22Rv1 (cell line): ENCODE data around the gene APC2.

Experiments
- H3K27ac ChIP-seq: fragments of 450-650 bp; 2 replicates; pipeline ENCODE4 v1.5.1; 2017
- ZFX ChIP-seq: fragments of 450-650 bp; IDR thresholded peaks from 2 replicates; pipeline ENCODE4 v1.6.1; 2017; ENCODE audit warnings: antibody characterized with exemption, borderline replicate concordance
- TF ChIP-seq, protein P1 (sequence below): fragments of 450-650 bp; IDR thresholded peaks from 2 replicates; pipeline ENCODE4 v1.5.1; 2017; ENCODE audit warnings: mild to moderate bottlenecking

Gene APC2

DNA sequence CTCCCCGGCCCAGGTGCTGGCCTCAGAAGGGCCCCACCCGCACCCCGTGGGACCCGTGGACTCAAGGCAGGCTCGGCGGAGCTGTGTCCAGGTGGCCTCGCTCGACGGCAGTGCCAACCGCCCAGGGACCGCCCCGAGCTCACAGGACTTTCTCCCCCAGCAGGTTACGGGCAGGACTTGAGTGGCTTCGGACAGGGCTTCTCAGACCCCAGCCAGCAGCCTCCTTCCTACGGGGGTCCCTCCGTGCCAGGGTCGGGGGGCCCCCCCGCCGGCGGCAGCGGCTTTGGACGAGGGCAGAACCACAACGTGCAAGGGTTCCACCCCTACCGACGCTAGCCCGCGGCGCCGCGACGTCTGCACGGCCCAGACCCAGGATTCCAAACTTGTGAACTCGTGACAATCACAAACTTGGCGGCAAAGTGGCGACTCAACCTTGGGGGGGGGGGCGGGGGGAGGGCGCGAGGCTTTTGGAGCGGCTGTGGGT is 15.3 kb upstream of the APC2 start:
- TF ChIP-seq, protein P1, sequence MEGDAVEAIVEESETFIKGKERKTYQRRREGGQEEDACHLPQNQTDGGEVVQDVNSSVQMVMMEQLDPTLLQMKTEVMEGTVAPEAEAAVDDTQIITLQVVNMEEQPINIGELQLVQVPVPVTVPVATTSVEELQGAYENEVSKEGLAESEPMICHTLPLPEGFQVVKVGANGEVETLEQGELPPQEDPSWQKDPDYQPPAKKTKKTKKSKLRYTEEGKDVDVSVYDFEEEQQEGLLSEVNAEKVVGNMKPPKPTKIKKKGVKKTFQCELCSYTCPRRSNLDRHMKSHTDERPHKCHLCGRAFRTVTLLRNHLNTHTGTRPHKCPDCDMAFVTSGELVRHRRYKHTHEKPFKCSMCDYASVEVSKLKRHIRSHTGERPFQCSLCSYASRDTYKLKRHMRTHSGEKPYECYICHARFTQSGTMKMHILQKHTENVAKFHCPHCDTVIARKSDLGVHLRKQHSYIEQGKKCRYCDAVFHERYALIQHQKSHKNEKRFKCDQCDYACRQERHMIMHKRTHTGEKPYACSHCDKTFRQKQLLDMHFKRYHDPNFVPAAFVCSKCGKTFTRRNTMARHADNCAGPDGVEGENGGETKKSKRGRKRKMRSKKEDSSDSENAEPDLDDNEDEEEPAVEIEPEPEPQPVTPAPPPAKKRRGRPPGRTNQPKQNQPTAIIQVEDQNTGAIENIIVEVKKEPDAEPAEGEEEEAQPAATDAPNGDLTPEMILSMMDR, result no peak
- TF ChIP-seq ZFX, result no peak
- no peak overlapping the region for H3K27ac ChIP-seq

DNA sequence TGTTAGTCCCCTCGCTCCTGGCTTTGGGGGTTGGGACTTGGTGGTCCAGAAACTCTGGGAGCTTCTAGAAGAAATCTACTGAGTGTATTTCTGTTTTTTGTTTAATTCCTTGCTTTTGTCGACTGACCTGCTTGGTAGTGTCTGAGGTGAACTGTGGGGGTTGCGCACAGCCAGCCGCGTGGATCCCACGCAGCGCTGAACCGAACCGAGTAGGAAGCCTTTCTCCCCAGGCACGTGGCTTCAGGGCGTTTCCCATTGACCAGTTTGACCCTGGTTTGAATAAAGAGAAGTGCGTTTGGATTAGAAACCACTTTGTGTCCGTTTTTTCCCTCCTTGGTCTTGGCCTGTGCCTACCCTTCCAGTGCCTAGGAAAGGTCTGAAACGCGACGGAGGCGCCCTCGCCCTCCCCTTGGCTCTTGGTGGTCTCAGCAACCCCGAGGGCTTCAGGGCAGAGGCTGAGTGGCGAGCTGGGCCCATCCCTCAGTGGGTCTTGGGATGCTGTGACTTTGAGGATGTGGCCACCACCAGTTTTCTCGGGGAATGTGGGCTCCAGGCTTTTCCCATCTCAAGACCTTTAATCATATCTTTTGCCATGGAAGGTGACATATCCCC is 14.4 kb upstream of the APC2 start:
- 0 out of 2 replicates have a peak overlapping the region, but pooled peaks have one; percentile 10 for H3K27ac ChIP-seq
- TF ChIP-seq, protein P1, result no peak
- TF ChIP-seq ZFX, result no peak

DNA sequence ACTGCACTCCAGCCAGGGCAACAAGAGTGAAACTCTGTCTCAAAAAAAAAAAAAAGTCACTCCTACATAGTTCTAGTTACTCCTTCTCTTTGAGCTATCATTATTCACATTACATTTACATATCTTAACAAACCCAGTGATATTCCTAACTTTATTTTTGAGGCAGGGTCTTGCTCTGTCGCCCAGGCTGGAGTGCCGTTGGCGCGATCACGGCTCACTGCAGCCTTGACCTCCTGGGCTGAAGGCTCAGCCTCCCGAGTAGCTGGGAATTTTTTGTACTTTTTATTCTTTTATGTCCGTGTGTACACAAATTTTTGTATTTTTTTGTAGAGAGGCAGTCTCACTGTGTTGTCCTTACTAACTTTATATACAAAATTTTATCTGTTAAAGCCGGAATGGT is 12.3 kb upstream of the APC2 start:
- TF ChIP-seq, protein P1, result no peak
- no peak for TF ChIP-seq ZFX
- H3K27ac ChIP-seq, result peak overlapping the region; percentile 88

DNA sequence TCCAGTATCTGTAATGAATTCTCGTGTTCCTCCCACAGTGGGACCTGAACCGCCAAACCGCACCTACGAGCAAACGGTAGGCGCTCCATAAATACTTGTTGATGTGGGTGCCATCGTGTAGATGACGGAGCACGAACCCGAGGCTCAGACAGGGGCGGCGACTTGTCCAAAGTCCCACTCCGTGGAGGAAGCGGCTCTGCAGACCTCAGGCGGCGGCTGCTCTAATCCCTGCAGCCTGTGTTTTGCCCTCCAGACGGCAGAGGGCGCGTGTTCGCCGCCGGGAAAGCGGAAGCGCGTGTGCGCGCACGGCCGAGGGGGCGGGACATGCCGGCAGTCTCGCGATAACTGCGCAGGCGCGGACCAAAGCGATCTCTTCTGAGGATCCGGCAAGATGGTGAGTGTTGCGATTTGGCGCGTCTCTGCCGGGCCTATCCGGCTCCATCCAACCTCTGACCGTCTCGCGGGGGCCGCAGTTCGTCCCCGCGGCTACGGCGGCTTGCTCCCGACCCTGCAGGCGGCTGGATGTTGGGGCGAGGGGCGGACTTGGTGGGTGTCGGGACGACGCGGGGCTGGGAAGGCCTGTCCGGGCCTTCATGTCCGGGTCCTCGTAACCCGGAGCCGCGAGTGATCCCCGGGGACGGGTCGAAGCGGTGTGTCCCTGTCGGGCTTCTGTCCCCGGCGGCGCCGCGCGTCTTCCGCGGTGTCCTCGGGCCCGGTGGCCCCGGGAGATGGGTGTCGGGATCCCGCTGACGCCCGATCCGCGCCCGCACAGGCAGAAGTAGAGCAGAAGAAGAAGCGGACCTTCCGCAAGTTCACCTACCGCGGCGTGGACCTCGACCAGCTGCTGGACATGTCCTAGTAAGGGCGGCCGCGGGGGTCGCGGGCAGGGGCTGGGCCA is 11.6 kb upstream of the APC2 start, which contains the start of gene RPS15:
Gene RPS15, plus strand, starts transcription at position 362 of the 898 bp plus-strand sequence. Its CDS starts 30 bp downstream, at position 392.
- H3K27ac ChIP-seq, result peak within 1 kb of the TSS; percentile 88
- TF ChIP-seq, protein P1, result peak; percentile 96
- TF ChIP-seq ZFX, result peak; percentile 27; the same call in 1 of the 2 replicates

DNA sequence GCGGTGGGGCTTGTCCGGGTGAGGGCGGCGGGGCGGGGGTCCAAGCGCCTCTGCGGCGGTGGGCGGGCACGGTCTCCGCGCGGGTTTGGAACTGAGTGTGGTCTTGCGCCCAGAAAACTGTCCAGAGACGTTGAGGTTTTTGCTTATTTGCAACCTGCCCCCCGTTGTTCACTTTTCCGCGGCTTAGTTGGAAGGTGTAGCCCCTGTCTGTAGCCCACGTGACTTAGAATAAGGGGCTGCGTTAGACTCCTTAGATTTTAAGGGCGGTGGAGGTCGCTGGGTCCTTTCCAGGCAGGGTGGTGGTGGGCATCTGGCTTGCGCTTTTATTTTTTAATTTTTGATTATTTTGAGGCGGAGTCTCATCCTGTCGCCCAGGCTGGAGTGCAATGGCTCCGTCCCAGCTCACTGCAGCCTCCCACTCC is 11.0 kb upstream of the APC2 start:
- TF ChIP-seq ZFX, result no peak
- TF ChIP-seq, protein P1, result no peak
- H3K27ac ChIP-seq, result peak overlapping the region; percentile 88

DNA sequence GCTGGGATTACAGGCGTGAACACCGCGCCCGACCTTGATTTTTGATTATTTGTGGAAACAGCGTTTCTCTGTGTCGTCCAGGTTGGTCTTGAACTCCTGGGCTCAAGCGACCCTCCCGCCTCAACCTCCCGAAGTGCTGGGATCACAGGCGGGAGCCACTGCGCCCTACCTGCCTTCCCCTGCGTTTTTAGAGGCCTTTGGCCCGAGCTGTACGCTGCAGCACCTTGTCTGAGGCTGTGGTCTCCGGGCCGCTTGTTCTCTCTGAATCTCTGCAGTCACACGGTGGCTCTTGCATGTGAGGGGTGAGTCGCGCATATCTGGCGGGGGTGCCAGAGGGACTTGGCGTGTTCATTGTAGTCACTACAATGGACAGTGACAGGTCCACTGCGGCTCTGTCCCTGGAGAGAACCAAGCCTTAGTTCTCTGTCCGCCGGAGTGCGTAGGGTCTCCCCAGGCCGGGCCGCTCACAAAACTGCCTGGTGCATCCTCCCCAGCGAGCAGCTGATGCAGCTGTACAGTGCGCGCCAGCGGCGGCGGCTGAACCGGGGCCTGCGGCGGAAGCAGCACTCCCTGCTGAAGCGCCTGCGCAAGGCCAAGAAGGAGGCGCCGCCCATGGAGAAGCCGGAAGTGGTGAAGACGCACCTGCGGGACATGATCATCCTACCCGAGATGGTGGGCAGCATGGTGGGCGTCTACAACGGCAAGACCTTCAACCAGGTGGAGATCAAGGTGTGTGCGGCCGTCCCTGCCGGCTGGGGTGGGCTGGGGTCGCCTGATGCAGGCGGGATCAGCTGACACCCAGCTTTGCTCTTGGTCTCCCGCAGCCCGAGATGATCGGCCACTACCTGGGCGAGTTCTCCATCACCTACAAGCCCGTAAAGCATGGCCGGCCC is 10.2 kb upstream of the APC2 start:
- peak overlapping the region; percentile 88 for H3K27ac ChIP-seq

DNA sequence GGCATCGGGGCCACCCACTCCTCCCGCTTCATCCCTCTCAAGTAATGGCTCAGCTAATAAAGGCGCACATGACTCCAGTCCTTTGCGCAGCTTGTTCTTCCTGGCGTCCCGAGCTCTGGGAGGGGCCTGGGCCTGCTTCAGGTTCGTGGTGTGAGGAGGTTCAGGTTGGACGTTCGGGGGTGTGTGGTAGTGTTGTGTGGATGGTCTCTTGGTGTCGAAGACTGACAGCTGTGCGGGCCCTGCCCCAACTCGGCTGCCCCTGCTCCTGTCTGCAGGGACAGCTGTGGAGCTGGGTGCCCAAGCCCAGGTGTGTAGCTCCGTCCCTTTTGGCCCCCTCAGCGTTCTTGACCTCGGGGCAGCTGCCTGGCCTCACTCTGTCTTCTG is 9.5 kb upstream of the APC2 start:
- H3K27ac ChIP-seq, result peak overlapping the region; percentile 88
- no peak for TF ChIP-seq ZFX
- TF ChIP-seq, protein P1, result no peak
